ENCODE measurements around the gene ADPRH. TPM values are rescaled to one million over a fixed set of nuclear protein-coding genes. Genes with fewer than 3 reads are reported as not detected.

The ADPRH gene
- total RNA-seq, 3 donors from 2014 or later: 0.93 to 9.1 (median 2.7) TPM

DNA sequence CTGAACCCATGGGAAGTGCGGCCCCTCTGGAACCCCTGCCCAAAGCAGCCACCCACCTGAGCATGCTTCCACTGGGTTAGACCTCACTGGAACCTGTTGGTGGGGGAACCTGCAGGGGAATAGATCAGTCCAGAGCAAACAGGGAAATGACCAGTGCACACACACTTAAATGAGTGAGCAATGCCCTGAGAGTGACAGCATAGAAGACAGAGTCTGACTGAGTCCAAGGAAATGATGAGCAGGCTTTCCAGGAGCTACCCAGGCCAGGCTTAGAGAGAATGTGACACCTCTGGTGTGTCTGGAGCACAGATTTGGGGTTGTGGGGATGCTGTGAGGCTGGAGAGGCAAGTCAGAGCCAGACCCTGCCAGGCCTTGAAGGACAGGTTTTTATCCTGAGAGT, 46.9 kb downstream of the ADPRH start:
- Histone ChIP-seq H3K4me1 (ENCODE audit: low read depth) (no peaks in the 10 kb centered on the region), H3K36me3 (ENCODE audit: low read depth) (no peaks in the 10 kb centered on the region), H3K9me3 (no peaks in the 10 kb centered on the region), H3K4me3 (no peak overlapping the region)
- ATAC-seq (no peak), DNase-seq (no peak)
- intact Hi-C loops (cut with DNase I, micrococcal nuclease): no loop called here
- TF ChIP-seq, protein P1, sequence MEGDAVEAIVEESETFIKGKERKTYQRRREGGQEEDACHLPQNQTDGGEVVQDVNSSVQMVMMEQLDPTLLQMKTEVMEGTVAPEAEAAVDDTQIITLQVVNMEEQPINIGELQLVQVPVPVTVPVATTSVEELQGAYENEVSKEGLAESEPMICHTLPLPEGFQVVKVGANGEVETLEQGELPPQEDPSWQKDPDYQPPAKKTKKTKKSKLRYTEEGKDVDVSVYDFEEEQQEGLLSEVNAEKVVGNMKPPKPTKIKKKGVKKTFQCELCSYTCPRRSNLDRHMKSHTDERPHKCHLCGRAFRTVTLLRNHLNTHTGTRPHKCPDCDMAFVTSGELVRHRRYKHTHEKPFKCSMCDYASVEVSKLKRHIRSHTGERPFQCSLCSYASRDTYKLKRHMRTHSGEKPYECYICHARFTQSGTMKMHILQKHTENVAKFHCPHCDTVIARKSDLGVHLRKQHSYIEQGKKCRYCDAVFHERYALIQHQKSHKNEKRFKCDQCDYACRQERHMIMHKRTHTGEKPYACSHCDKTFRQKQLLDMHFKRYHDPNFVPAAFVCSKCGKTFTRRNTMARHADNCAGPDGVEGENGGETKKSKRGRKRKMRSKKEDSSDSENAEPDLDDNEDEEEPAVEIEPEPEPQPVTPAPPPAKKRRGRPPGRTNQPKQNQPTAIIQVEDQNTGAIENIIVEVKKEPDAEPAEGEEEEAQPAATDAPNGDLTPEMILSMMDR (IDR thresholded peaks at IDR 0.05): no peak

DNA sequence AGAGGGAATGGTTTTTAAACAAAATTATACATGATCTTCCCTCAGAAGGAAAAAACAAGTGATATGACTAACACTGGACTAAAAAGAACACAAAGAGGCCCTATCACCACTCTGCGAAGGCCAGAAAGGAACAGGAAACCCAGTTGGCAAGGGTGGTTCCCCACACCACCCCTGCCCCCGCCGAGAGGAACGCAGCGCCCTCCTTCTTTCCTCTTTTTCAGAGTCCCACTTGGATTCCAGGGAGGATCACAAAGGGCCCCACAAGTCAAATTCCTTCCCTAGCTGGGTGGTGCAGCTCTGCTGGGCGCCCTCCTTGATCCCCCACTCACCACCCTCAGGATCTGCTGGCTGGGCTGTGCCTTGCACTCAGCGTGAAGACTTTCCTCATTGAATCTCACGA, 48.2 kb downstream of the ADPRH start:
- ATAC-seq: peak; percentile 42
- TF ChIP-seq, protein P1 (IDR thresholded peaks at IDR 0.05): no peak
- Histone ChIP-seq H3K36me3 (ENCODE audit: low read depth) (no peaks in the 10 kb centered on the region), H3K4me3 (no peak overlapping the region), H3K4me1 (ENCODE audit: low read depth) (no peaks in the 10 kb centered on the region), H3K9me3 (no peaks in the 10 kb centered on the region)
- intact Hi-C loops (cut with DNase I, micrococcal nuclease): no loop called here
- no peak for DNase-seq

DNA sequence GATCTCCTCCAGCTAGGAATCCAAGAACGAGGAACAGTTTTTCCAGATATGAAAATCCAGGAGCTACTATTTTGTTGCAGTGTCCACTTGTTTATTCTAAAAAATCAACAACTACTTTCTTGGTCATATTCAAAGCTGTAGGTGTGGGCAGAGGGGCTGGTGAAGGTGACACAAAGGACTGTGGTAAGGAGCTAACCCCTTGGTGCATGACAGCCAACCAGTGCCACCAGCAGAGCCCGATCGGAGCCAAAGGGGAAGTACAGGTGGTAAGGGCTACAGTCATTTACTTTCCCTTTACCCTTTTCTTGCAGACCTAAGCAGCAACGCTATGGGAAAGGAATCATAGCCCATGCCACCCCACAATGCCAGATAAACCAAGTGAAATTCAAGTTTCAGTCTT, 49.1 kb downstream of the ADPRH start:
- intact Hi-C loops (cut with DNase I, micrococcal nuclease): no loop called here
- H3K4me3 ChIP-seq: no peak overlapping the region
- TF ChIP-seq, protein P1 (IDR thresholded peaks at IDR 0.05): no peak
- no peaks in the 10 kb centered on the region for H3K36me3 ChIP-seq (ENCODE audit: low read depth)
- DNase-seq (no peak), ATAC-seq (peak; percentile 49)
- H3K4me1 ChIP-seq (ENCODE audit: low read depth): no peaks in the 10 kb centered on the region
- H3K9me3 ChIP-seq: no peaks in the 10 kb centered on the region

DNA sequence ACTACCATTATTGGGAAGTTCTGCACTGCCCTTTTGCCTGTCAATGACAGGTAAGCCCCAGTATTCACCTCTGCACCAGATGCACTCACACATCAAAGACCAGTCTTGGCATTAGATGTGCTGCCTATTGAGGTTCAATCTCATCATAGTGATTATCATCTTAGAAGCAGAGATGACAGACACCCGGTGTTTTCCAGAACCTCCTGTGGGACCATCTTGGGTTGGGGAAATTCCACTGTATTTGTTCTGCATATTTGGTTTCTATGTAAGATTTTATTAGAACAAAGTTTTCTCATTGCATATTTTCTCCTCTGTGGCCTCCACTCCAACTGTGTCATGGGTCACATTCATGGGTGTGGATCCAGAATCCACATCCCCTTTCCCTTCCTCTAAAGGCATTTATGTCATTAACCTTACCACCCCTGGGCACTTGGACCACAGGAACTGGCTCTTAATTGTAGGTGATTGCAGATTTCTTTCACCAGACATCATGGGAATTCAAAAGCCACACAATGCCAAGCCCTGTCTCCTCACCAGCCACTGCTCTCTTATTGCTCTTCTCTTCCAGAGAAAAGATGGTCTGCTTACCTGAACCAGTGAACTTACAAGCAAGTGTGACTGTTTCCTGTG, 49.6 kb downstream of the ADPRH start:
- no peaks in the 10 kb centered on the region for H3K4me1 ChIP-seq (ENCODE audit: low read depth)
- no peak for DNase-seq
- intact Hi-C loops (cut with DNase I, micrococcal nuclease): no loop called here

DNA sequence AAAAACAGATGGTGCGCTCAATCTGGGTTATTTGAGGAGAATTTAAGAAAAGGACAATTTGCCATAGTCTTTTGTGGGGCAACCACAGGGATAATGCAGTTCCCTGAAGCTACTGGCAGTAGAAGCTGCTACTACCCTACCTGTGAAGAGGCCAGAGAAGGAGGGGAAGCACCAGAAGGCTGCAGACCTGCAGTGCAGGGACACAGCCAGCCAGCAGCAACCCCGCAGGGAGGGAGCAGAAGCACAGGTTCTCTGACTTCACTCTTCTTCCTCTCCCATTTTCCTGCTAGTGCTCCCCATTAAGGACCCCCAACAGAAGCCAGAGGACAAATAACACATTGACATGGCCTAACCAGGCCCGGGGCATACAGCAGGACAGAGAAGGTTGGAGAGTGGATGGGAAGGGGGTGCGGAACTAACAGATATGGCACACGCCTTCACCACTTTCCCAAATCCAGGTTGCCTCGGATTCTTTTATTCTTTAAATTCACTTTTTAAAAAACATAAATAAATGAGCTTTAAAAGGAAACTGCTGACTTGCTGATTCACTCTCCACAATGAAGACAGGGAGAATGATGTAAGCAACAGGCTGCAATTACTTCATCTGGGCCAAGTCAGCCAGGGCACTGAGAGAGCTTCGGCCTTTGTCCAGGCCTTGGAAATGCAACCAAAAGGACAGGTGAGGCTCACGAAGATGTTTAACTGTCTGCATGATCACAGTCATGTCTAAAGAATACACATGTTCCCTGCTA, 51.0 kb downstream of the ADPRH start:
- DNase-seq (no peak), ATAC-seq (peak; percentile 47)
- no peaks in the 10 kb centered on the region for H3K4me1 ChIP-seq (ENCODE audit: low read depth)

More for the DNA sequence above, 49.6 kb downstream of the ADPRH start:
- no peaks in the 10 kb centered on the region for H3K9me3 ChIP-seq
- no peaks in the 10 kb centered on the region for H3K36me3 ChIP-seq (ENCODE audit: low read depth)
- ATAC-seq: no peak
- TF ChIP-seq, protein P1 (IDR thresholded peaks at IDR 0.05): no peak
- H3K4me3 ChIP-seq: no peak overlapping the region

More for the DNA sequence above, 51.0 kb downstream of the ADPRH start:
- intact Hi-C loops (cut with DNase I, micrococcal nuclease): no loop called here
- TF ChIP-seq, protein P1 (IDR thresholded peaks at IDR 0.05): no peak
- Histone ChIP-seq H3K9me3 (no peaks in the 10 kb centered on the region), H3K36me3 (ENCODE audit: low read depth) (no peaks in the 10 kb centered on the region), H3K4me3 (no peak overlapping the region)

Data from mucosa of descending colon (tissue), 3 donors.